ENCODE measurements around the gene AMY1A.
"Not testable (repeated sequence)": the region's sequence is repeated elsewhere in the genome, so short reads cannot be mapped to it uniquely, and the experiment has no call there.

DNA sequence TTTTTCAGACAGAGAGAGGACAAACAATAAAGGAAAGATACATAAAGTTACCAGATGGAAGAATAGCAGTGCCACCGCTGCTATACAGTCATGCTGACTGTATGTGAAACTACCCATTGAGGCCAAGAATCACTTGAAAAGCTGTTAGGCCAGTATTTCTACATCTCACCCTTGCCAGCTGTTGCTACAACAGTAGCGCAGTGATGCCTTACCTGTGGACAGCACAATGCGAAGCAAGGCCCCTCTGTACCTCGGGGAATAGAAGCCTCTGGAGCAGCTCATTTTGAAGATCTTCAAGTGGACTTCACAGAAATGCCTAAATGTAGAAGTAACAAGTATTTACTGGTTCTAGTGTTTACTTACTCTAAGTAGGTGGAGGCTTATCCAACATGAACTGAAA is 45.1 kb downstream of the AMY1A start:
- TF ChIP-seq, protein P1, sequence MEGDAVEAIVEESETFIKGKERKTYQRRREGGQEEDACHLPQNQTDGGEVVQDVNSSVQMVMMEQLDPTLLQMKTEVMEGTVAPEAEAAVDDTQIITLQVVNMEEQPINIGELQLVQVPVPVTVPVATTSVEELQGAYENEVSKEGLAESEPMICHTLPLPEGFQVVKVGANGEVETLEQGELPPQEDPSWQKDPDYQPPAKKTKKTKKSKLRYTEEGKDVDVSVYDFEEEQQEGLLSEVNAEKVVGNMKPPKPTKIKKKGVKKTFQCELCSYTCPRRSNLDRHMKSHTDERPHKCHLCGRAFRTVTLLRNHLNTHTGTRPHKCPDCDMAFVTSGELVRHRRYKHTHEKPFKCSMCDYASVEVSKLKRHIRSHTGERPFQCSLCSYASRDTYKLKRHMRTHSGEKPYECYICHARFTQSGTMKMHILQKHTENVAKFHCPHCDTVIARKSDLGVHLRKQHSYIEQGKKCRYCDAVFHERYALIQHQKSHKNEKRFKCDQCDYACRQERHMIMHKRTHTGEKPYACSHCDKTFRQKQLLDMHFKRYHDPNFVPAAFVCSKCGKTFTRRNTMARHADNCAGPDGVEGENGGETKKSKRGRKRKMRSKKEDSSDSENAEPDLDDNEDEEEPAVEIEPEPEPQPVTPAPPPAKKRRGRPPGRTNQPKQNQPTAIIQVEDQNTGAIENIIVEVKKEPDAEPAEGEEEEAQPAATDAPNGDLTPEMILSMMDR (IDR thresholded peaks at IDR 0.05; ENCODE audit: insufficient read depth, low read depth, low read length), result not testable (repeated sequence)
- TF ChIP-seq EZH2 (IDR thresholded peaks at IDR 0.05; ENCODE audit: insufficient read depth, low read length), result not testable (repeated sequence)
